Stimulated activated CD8-positive, alpha-beta memory T cell treated with anti-CD3 and anti-CD28 coated beads, Interleukin-7, amount 100 ng/mL, for 4 hours (primary cell): ENCODE results near the gene PIK3R2.

Source experiments
- DNase-seq, 2 donors: peaks; one replicate each; pipeline ENCODE4 v3.0.0-alpha.2; 2020; ENCODE audit warnings: low read depth in 2 of 2

Gene PIK3R2

GRCh38 chr19:18173054-18173571 lies 20.1 kb downstream of the PIK3R2 start:
- no peak for DNase-seq

GRCh38 chr19:18173572-18174288 lies 20.8 kb downstream of the PIK3R2 start, which contains the start of gene IFI30:
Gene IFI30, plus strand, starts transcription at chr19:18173813. Its CDS starts 29 bp downstream, at chr19:18173842.
- DNase-seq = peak in 1 of 2 donors; percentile 57

- DNase-seq = no peak
Observed at GRCh38 chr19:18174983-18175382, 22.0 kb downstream of the PIK3R2 start.

GRCh38 chr19:18176367-18177310 lies 23.7 kb downstream of the PIK3R2 start:
- DNase-seq = no peak

- no peak for DNase-seq
Observed at GRCh38 chr19:18179957-18180356, 27.0 kb downstream of the PIK3R2 start.

GRCh38 chr19:18183529-18183928 lies 30.6 kb downstream of the PIK3R2 start:
- no peak for DNase-seq

GRCh38 chr19:18185538-18185937 lies 32.6 kb downstream of the PIK3R2 start:
- DNase-seq = no peak

- no peak for DNase-seq
Observed at GRCh38 chr19:18190278-18190677, 37.3 kb downstream of the PIK3R2 start.

- no peak for DNase-seq
Observed at GRCh38 chr19:18191640-18192062, 38.7 kb downstream of the PIK3R2 start.

GRCh38 chr19:18192673-18193387 lies 39.9 kb downstream of the PIK3R2 start, which contains the start of gene MPV17L2:
Gene MPV17L2, plus strand, starts transcription at chr19:18193218. Its CDS starts 64 bp downstream, at chr19:18193282.
- peak; percentile 98 for DNase-seq

GRCh38 chr19:18193388-18194180 lies 40.6 kb downstream of the PIK3R2 start:
- no peak for DNase-seq

GRCh38 chr19:18194181-18194530 lies 41.2 kb downstream of the PIK3R2 start:
- DNase-seq = no peak

- no peak for DNase-seq
Observed at GRCh38 chr19:18194554-18195238, 41.7 kb downstream of the PIK3R2 start.

- DNase-seq = no peak
Observed at GRCh38 chr19:18196511-18196845, 43.5 kb downstream of the PIK3R2 start.

- no peak for DNase-seq
Observed at GRCh38 chr19:18197306-18197705, 44.3 kb downstream of the PIK3R2 start.

GRCh38 chr19:18197941-18198340 lies 45.0 kb downstream of the PIK3R2 start:
- DNase-seq = no peak

- DNase-seq = no peak
Observed at GRCh38 chr19:18198374-18198773, 45.4 kb downstream of the PIK3R2 start.

GRCh38 chr19:18202397-18202777 lies 49.4 kb downstream of the PIK3R2 start:
- no peak for DNase-seq

- DNase-seq = no peak
Observed at GRCh38 chr19:18202778-18203407, 49.9 kb downstream of the PIK3R2 start.

- no peak for DNase-seq
Observed at GRCh38 chr19:18203408-18203862, 50.5 kb downstream of the PIK3R2 start.
